K562 (cell line): Measurements from ENCODE around the gene RNF207. TPM values are rescaled to one million over a fixed set of nuclear protein-coding genes. Genes with fewer than 3 reads are reported as not detected.
A peak's percentile ranks its signal among the peaks of the same experiment; 100 is the strongest.

ENCODE experiments used
- BDP1 ChIP-seq: IDR thresholded peaks from 3 replicates; pipeline ENCODE4 v1.6.1; 2011; ENCODE audit not compliant: insufficient read length, insufficient read depth
- CREB3L1 ChIP-seq: fragments of 450-650 bp; IDR thresholded peaks from 2 replicates; pipeline ENCODE4 v1.6.1; 2014; ENCODE audit warnings: low read depth, mild to moderate bottlenecking, moderate library complexity, borderline replicate concordance
- E2F6 ChIP-seq, 2 experiments: IDR thresholded peaks; 2 replicates each; pipeline ENCODE4 v1.6.1; 2011; ENCODE audit warnings: borderline replicate concordance in 1 of 2, control low read depth in 1 of 2, low read depth in 1 of 2, low read length in 1 of 2, mild to moderate bottlenecking in 1 of 2, mixed read lengths in 1 of 2, moderate library complexity in 1 of 2; ENCODE audit not compliant: insufficient read depth in 1 of 2, insufficient read length in 1 of 2, poor library complexity in 1 of 2, severe bottlenecking in 1 of 2; ENCODE audit errors: extremely low read depth in 1 of 2
- FOXJ2 ChIP-seq: fragments of 200-800 bp; sonication (Bioruptor generic); IDR thresholded peaks from 2 replicates; pipeline ENCODE4 v1.6.1; 2016; ENCODE audit warnings: missing genetic modification characterization, missing compliant biosample characterization
- FOXK2 ChIP-seq, 2 experiments: fragments of 450-650 bp; IDR thresholded peaks in 1 of 2; conservative IDR thresholded peaks in 1 of 2; 2 replicates each; pipeline ENCODE4 v1.6.1; 2016; ENCODE audit warnings: low read depth in 2 of 2, mild to moderate bottlenecking in 1 of 2
- GABPB1 ChIP-seq: sonication (generic); formaldehyde crosslinking; IDR thresholded peaks from 2 replicates; pipeline ENCODE4 v1.8.0; 2022; ENCODE audit warnings: mild to moderate bottlenecking, missing genetic modification reagents
- GTF2E2 ChIP-seq: fragments of 200-800 bp; sonication (Bioruptor generic); IDR thresholded peaks from 2 replicates; pipeline ENCODE4 v1.6.1; 2016; ENCODE audit warnings: missing genetic modification characterization, missing compliant biosample characterization
- MEIS2 ChIP-seq: fragments of 450-650 bp; IDR thresholded peaks from 2 replicates; pipeline ENCODE4 v1.6.1; 2014; ENCODE audit warnings: mild to moderate bottlenecking; ENCODE audit not compliant: partially characterized antibody
- NFE2L1 ChIP-seq: fragments of 450-650 bp; IDR thresholded peaks from 2 replicates; pipeline ENCODE4 v1.6.1; 2016; ENCODE audit warnings: missing genetic modification characterization, low read depth, mild to moderate bottlenecking, missing compliant biosample characterization, moderate library complexity, borderline replicate concordance
- NR1H2 ChIP-seq: sonication (generic); formaldehyde crosslinking; IDR thresholded peaks from 2 replicates; pipeline ENCODE4 v1.4.0; 2020; ENCODE audit warnings: mild to moderate bottlenecking, missing genetic modification reagents
- PYGO2 ChIP-seq: fragments of 450-650 bp; IDR thresholded peaks from 2 replicates; pipeline ENCODE4 v1.6.1; 2016; ENCODE audit warnings: mild to moderate bottlenecking, missing genetic modification characterization, moderate library complexity, missing compliant biosample characterization
- SAFB ChIP-seq: fragments of 200-400 bp; formaldehyde crosslinking; IDR thresholded peaks from 2 replicates; pipeline ENCODE4 v1.6.1; 2017; ENCODE audit warnings: low read depth, low read length, borderline replicate concordance
- SRSF7 ChIP-seq: fragments of 200-400 bp; formaldehyde crosslinking; optimal IDR thresholded peaks from 2 replicates; pipeline ENCODE3; 2017; ENCODE audit warnings: mild to moderate bottlenecking, low read depth, low read length
- TAL1 ChIP-seq: fragments of 450-650 bp; IDR thresholded peaks from 2 replicates; pipeline ENCODE4 v1.6.1; 2016; ENCODE audit warnings: mild to moderate bottlenecking
- U2AF1 ChIP-seq: fragments of 200-400 bp; formaldehyde crosslinking; optimal IDR thresholded peaks from 2 replicates; pipeline ENCODE3; 2017; ENCODE audit warnings: mild to moderate bottlenecking, low read depth, low read length, moderate library complexity
- VEZF1 ChIP-seq: fragments of 200-800 bp; sonication (Bioruptor generic); IDR thresholded peaks from 2 replicates; pipeline ENCODE4 v1.6.1; 2017; ENCODE audit warnings: missing genetic modification characterization, missing compliant biosample characterization
- polyA plus RNA-seq, 8 experiments: library from polyadenylated mRNA; depleted of rRNA in 4 of 8; stranded (reverse) in 5 of 8; unstranded in 3 of 8; fragments of >200 nt; fragmentation: Nextera tagmentation in 2 of 8; fragmentation: Illumina TruSeq in 1 of 8; extraction: Ambion mirVana in 2 of 8; extraction: Trizol in 1 of 8; gene quantifications; 2 replicates each; pipeline versions ENCODE4 v1.2.1 to v1.2.3, GENCODE V29; 2011 to 2014; ENCODE audit warnings: inconsistent platforms in 1 of 8, missing spikeins in 1 of 8
- total RNA-seq, 7 experiments: library from RNA; depleted of rRNA in 6 of 7; stranded (reverse); fragments of >200 nt in 6 of 7; fragmentation: Illumina TruSeq in 2 of 7; extraction: Trizol in 2 of 7; gene quantifications; 2 replicates each; pipeline versions ENCODE4 v1.2.1 to v1.2.3, GENCODE V29; 2011 to 2021; ENCODE audit warnings: low replicate concordance in 1 of 7
- TF ChIP-seq, protein P1 (sequence below): sonication (generic); formaldehyde crosslinking; IDR thresholded peaks from 2 replicates; pipeline ENCODE4 v1.8.0; 2022; ENCODE audit warnings: mild to moderate bottlenecking, low read depth, missing genetic modification reagents
- TF ChIP-seq, protein P2 (sequence below), 3 experiments: IDR thresholded peaks in 2 of 3; conservative IDR thresholded peaks in 1 of 3; 2 replicates each; pipeline ENCODE4 v1.5.1; 2011 to 2012; ENCODE audit warnings: low read length in 3 of 3, mild to moderate bottlenecking in 3 of 3, control low read depth in 2 of 3, improper control_type of control experiment in 1 of 3, inconsistent platforms in 1 of 3, low read depth in 1 of 3, mixed read lengths in 1 of 3, moderate library complexity in 1 of 3; ENCODE audit not compliant: insufficient read depth in 2 of 3

The RNF207 gene
- total and polyA plus RNA-seq, 9 of the 15 experiments (the other 6 are each of a cell fraction or from before 2014, with no cell fraction given), result 2.7 to 30.6 (median 12.9) TPM

DNA sequence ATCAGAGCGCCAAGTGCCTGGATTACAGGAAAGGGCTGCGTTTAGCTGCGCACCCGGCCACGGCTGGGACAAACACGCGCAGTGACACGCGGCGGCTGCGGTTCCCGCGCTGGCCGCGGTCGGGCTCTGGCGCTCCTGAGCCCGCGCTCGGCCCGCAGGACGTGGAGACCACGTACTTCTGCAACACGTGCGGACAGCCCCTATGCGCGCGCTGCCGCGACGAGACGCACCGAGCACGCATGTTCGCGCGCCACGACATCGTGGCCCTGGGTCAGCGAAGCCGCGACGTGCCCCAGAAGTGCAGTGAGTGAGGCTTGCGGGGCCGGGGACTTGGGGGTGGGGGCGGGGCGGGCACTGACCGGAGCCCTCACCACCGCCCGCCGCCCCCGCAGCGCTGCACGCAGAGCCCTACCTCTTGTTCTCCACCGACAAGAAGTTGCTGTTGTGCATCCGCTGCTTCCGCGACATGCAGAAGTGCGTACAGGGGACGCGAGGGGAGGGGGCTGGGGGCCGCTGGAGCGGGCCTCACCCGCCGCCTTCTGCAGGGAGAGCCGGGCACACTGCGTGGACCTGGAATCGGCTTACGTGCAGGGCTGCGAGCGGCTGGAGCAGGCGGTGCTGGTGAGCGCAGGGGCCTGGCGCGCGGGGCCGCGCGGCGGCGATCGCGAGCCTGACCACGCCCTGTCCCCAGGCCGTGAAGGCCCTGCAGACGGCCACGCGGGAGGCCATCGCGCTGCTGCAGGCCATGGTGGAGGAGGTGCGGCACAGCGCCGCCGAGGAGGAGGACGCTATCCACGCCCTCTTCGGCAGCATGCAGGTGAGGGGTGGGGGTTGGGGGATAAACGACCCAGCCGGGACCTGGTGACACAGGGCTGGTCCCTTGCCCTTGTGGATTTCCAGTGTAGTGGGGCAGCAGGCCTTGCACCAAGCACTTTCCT lies 3.1 kb downstream of the RNF207 start (continued):
- no peak for TF ChIP-seq GTF2E2 (tag)
- TF ChIP-seq NFE2L1 (tag), result no peak
- peak; percentile 18 for TF ChIP-seq U2AF1
- peak; percentile 97 for TF ChIP-seq SAFB
- peak; percentile 28; the same call in 1 of the 2 replicates for TF ChIP-seq VEZF1 (CRISPR knock-in tag)
- TF ChIP-seq, protein P1, sequence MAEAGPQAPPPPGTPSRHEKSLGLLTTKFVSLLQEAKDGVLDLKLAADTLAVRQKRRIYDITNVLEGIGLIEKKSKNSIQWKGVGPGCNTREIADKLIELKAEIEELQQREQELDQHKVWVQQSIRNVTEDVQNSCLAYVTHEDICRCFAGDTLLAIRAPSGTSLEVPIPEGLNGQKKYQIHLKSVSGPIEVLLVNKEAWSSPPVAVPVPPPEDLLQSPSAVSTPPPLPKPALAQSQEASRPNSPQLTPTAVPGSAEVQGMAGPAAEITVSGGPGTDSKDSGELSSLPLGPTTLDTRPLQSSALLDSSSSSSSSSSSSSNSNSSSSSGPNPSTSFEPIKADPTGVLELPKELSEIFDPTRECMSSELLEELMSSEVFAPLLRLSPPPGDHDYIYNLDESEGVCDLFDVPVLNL, result peak; percentile 85
- TF ChIP-seq NR1H2 (CRISPR knock-in tag), result no peak
- TF ChIP-seq FOXJ2, result no peak
- TF ChIP-seq FOXK2 (conservative IDR thresholded peaks at IDR 0.05 in 1 of 2, IDR thresholded peaks at IDR 0.05 in 1 of 2; ENCODE audit: low read depth in 2 of 2), result no peak; a peak in 1 of 4 replicates
- no peak for TF ChIP-seq PYGO2
- TF ChIP-seq SRSF7, result no peak
- TF ChIP-seq, protein P2, sequence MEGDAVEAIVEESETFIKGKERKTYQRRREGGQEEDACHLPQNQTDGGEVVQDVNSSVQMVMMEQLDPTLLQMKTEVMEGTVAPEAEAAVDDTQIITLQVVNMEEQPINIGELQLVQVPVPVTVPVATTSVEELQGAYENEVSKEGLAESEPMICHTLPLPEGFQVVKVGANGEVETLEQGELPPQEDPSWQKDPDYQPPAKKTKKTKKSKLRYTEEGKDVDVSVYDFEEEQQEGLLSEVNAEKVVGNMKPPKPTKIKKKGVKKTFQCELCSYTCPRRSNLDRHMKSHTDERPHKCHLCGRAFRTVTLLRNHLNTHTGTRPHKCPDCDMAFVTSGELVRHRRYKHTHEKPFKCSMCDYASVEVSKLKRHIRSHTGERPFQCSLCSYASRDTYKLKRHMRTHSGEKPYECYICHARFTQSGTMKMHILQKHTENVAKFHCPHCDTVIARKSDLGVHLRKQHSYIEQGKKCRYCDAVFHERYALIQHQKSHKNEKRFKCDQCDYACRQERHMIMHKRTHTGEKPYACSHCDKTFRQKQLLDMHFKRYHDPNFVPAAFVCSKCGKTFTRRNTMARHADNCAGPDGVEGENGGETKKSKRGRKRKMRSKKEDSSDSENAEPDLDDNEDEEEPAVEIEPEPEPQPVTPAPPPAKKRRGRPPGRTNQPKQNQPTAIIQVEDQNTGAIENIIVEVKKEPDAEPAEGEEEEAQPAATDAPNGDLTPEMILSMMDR (IDR thresholded peaks at IDR 0.05 in 2 of 3, conservative IDR thresholded peaks at IDR 0.05 in 1 of 3; ENCODE audit: insufficient read depth in 2 of 3, low read depth in 1 of 3, low read length in 3 of 3), result peak; percentile 62 to 80 (median 63)
- TF ChIP-seq TAL1, result no peak
- peak; percentile 96 to 99 for TF ChIP-seq E2F6 (IDR thresholded peaks at IDR 0.05; ENCODE audit: borderline replicate concordance in 1 of 2, extremely low read depth in 1 of 2, insufficient read depth in 1 of 2, insufficient read length in 1 of 2, low read depth in 1 of 2, low read length in 1 of 2, poor library complexity in 1 of 2, severe bottlenecking in 1 of 2)
- 0 out of 2 replicates have a peak, but pooled peaks have one; percentile 36 for TF ChIP-seq GABPB1 (CRISPR knock-in tag)
- peak; percentile 26 for TF ChIP-seq MEIS2
- peak; percentile 39; the same call in 1 of the 2 replicates for TF ChIP-seq CREB3L1
- no peak for TF ChIP-seq BDP1
